Spleen (tissue), 11 donors: Measurements from ENCODE around the gene PLCH2. TPM values are rescaled to one million over a fixed set of nuclear protein-coding genes. Genes with fewer than 3 reads are reported as not detected.

Experiments used
- DNase-seq: peaks from one replicate; pipeline ENCODE4 v3.0.0-alpha.2; 2020
- H3K27ac ChIP-seq, 8 donors: fragments of 200-600 bp; sonication (generic) in 7 of 8; 1 replicate in 4 of 8; 2 replicates in 4 of 8; pipeline versions ENCODE4 v1.5.0 to v1.8.0; 2016 to 2021; ENCODE audit warnings: inconsistent platforms in 4 of 8, mild to moderate bottlenecking in 4 of 8, moderate library complexity in 1 of 8
- H3K27me3 ChIP-seq, 7 donors: fragments of 200-600 bp; sonication (generic) in 6 of 7; replicated peaks in 1 of 7; 1 replicate in 4 of 7; 2 replicates in 3 of 7; pipeline versions ENCODE4 v1.5.0 to v1.8.0; 2016 to 2021; ENCODE audit warnings: inconsistent platforms in 3 of 7, mild to moderate bottlenecking in 1 of 7
- H3K36me3 ChIP-seq, 6 donors: fragments of 200-600 bp; sonication (generic) in 5 of 6; 1 replicate in 4 of 6; 2 replicates in 2 of 6; pipeline versions ENCODE4 v1.5.0 to v1.8.0; 2016 to 2021; ENCODE audit warnings: inconsistent platforms in 2 of 6
- H3K4me1 ChIP-seq, 6 donors: fragments of 200-600 bp; sonication (generic) in 5 of 6; 1 replicate in 3 of 6; 2 replicates in 3 of 6; pipeline versions ENCODE4 v1.5.0 to v1.8.0; 2016 to 2021; ENCODE audit warnings: inconsistent platforms in 3 of 6
- H3K4me3 ChIP-seq, 8 donors: fragments of 200-600 bp; sonication (generic) in 7 of 8; 1 replicate in 4 of 8; 2 replicates in 4 of 8; pipeline versions ENCODE4 v1.5.0 to v1.8.0; 2016 to 2021; ENCODE audit warnings: inconsistent platforms in 4 of 8, mild to moderate bottlenecking in 4 of 8, moderate library complexity in 2 of 8
- H3K9me3 ChIP-seq, 8 donors: fragments of 200-600 bp; sonication (generic) in 7 of 8; 1 replicate in 4 of 8; 2 replicates in 4 of 8; pipeline versions ENCODE4 v1.5.0 to v1.8.0; 2016 to 2021; ENCODE audit warnings: inconsistent platforms in 4 of 8
- POLR2A ChIP-seq, 3 donors: fragments of 450-650 bp; IDR thresholded peaks; one replicate each; pipeline ENCODE4 v1.5.1; 2017; ENCODE audit warnings: antibody characterized with exemption in 3 of 3, mild to moderate bottlenecking in 1 of 3
- POLR2AphosphoS5 ChIP-seq, 3 donors: sonication (generic); formaldehyde crosslinking; IDR thresholded peaks; one replicate each; pipeline ENCODE4 v1.5.1; 2017; ENCODE audit warnings: antibody characterized with exemption in 3 of 3
- WGBS, 5 donors: extraction: QIAGEN DNeasy Blood & Tissue Kit in 3 of 5; methylation state at CpG; one replicate each; pipeline versions ENCODE4 v1.1.5 to v1.1.7; 2013 to 2018; 5-methylcytosine and 5-hydroxymethylcytosine counted together
- intact Hi-C: fragments of 100-400 bp; cut with DNase I; formaldehyde crosslinking; loops from one replicate; pipeline ENCODE4 v1.15.0; 2023; ENCODE audit warnings: low total_unique reads
- polyA plus RNA-seq, 3 donors: library from polyadenylated mRNA; stranded (reverse); fragments of 200-250 nt; gene quantifications; one replicate each; pipeline ENCODE4 v1.2.1, GENCODE V29; 2013
- total RNA-seq, 7 donors: library from RNA; depleted of rRNA in 3 of 7; stranded (reverse); fragments of >200 nt in 3 of 7; fragmentation: NEBNext Ultra II Directional in 4 of 7; extraction: Animal tissue kit (Norgen Biotek cat#: 25700) in 4 of 7; gene quantifications; one replicate each; pipeline versions ENCODE4 v1.1.0 to v1.2.1, GENCODE V29; 2016 to 2021
- TF ChIP-seq, protein P1 (sequence below), 11 experiments: fragments of 200-600 bp in 7 of 11; fragments of 450-650 bp in 4 of 11; sonication (generic) in 4 of 11; IDR thresholded peaks in 8 of 11; conservative IDR thresholded peaks in 3 of 11; 1 replicate in 7 of 11; 2 replicates in 4 of 11; pipeline versions ENCODE4 v1.4.0 to v1.8.0; 2016 to 2021; ENCODE audit warnings: antibody characterized with exemption in 11 of 11, inconsistent platforms in 4 of 11, mild to moderate bottlenecking in 1 of 11
- donor health status: healthy with polysubstance abuse.
- donor health status: DM: no; HTN: no; CAD: no; lungs with moderate emphysema.
- donor health status: DM: no; HTN: no; CAD: no.
- donor health status: Bipolar disorder and iron deficiency.
- donor health status: healthy.
- donor health status: DM: no; HTN: no; CAD: no.
- donor health status: DM: yes; HTN: yes; CAD: no.

Gene PLCH2
- total and polyA plus RNA-seq, 10 donors = 2.2 to 21.0 (median 8.9) TPM

DNA sequence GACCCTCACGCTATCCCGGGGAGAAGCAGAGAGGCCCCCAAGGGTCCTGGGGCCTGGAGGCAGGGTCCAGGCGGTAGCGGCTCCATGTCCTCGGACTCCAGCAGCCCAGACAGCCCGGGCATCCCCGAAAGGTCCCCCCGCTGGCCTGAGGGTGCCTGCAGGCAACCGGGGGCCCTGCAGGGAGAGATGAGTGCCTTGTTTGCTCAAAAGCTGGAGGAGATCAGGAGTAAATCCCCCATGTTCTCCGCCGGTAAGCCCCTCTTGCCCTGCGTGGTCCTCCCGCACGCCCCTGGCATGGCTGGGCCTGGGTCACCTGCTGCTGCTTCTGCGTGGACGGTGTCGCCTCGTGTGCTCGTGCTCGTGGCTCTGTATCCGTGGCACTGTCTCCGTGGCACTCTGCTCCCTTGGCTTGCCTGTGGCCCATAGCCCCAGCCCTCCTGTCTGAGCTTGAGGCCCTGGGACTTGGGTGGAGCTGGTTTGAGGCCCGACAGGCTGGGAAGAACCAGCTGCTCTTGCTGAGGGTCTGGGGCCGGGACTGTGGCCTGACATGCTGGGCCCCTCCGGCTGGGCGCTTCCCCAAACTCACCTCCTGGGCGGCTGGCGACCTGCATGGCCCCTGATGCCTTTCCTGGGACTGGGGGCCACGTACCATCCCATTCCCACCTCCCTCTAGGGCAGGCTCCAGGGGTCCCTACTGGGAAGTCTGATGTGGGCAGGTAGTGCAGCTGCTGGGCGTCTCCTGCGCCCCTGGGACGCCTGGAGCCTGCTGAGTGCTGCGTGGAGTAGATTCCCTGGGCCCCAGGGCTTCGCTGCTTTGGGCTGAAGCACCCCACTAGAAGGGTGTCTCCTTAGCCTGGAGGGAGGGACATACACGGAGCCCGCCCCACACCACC lies 26.8 kb downstream of the PLCH2 start:
- H3K9me3 ChIP-seq = no peaks in the 10 kb centered on the region
- TF ChIP-seq, protein P1, sequence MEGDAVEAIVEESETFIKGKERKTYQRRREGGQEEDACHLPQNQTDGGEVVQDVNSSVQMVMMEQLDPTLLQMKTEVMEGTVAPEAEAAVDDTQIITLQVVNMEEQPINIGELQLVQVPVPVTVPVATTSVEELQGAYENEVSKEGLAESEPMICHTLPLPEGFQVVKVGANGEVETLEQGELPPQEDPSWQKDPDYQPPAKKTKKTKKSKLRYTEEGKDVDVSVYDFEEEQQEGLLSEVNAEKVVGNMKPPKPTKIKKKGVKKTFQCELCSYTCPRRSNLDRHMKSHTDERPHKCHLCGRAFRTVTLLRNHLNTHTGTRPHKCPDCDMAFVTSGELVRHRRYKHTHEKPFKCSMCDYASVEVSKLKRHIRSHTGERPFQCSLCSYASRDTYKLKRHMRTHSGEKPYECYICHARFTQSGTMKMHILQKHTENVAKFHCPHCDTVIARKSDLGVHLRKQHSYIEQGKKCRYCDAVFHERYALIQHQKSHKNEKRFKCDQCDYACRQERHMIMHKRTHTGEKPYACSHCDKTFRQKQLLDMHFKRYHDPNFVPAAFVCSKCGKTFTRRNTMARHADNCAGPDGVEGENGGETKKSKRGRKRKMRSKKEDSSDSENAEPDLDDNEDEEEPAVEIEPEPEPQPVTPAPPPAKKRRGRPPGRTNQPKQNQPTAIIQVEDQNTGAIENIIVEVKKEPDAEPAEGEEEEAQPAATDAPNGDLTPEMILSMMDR (IDR thresholded peaks at IDR 0.05 in 8 of 11, conservative IDR thresholded peaks at IDR 0.05 in 3 of 11) = no peak
- peak; percentile 9 to 61 (median 34) for TF ChIP-seq POLR2AphosphoS5 (IDR thresholded peaks at IDR 0.05)
- whole genome bisulfite sequencing, 5 donors = 83 to 87% (median 83%) methylated on average over 23 to 36 of the region's 36 CpGs
- H3K36me3 ChIP-seq = peaks cover 0 to 11% (median 7%) of the 10 kb centered on the region in 6 donors
- peaks cover 0 to 43% (median 13%) of the 10 kb centered on the region in 7 donors for H3K27me3 ChIP-seq
- DNase-seq = no peak
- H3K4me3 ChIP-seq = no peak overlapping the region
- no peak overlapping the region for H3K27ac ChIP-seq
- intact Hi-C loops = no loop called here
- peaks cover 4 to 79% (median 41%) of the 10 kb centered on the region in 6 donors for H3K4me1 ChIP-seq

DNA sequence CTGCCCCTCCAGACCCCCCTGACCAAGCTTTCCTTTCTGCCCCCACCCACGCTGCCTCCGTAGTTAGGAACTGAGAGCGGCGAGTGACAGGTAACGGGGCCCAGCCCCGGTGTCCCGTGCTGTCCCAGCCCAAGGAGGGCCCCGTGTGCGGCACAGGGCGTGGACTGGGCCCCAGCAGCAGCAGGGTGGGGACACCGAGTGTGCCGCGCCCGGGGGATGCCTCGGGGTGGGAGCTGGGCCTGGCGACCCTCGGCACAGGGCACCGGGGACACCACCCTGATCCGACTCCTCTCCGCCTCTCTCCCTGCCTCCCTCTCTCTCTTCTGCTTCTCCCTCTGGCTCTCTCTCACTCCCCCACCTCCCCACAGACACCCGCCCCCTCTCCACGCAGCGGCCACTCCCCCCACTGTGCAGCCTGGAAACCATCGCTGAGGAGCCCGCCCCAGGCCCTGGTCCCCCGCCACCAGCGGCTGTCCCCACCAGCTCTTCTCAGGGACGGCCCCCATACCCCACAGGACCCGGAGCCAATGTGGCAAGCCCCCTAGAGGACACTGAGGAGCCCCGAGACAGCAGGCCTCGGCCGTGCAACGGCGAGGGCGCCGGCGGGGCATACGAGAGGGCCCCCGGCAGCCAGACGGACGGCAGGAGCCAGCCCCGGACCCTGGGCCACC lies 27.6 kb downstream of the PLCH2 start:
- Histone ChIP-seq H3K4me1 (peaks cover 4 to 73% (median 41%) of the 10 kb centered on the region in 6 donors), H3K9me3 (no peaks in the 10 kb centered on the region), H3K27me3 (peaks cover 0 to 43% (median 13%) of the 10 kb centered on the region in 7 donors), H3K27ac (no peak overlapping the region), H3K36me3 (peaks cover 0 to 19% (median 15%) of the 10 kb centered on the region in 6 donors), H3K4me3 (no peak overlapping the region)
- no peak for DNase-seq
- WGBS, 5 donors = 52 to 65% (median 60%) methylated on average over 26 to 42 of the region's 42 CpGs
- intact Hi-C loops = no loop called here
- TF ChIP-seq POLR2AphosphoS5 (IDR thresholded peaks at IDR 0.05) = no peak
- TF ChIP-seq POLR2A (IDR thresholded peaks at IDR 0.05) = no peak
- TF ChIP-seq, protein P1 (IDR thresholded peaks at IDR 0.05 in 8 of 11, conservative IDR thresholded peaks at IDR 0.05 in 3 of 11) = no peak

DNA sequence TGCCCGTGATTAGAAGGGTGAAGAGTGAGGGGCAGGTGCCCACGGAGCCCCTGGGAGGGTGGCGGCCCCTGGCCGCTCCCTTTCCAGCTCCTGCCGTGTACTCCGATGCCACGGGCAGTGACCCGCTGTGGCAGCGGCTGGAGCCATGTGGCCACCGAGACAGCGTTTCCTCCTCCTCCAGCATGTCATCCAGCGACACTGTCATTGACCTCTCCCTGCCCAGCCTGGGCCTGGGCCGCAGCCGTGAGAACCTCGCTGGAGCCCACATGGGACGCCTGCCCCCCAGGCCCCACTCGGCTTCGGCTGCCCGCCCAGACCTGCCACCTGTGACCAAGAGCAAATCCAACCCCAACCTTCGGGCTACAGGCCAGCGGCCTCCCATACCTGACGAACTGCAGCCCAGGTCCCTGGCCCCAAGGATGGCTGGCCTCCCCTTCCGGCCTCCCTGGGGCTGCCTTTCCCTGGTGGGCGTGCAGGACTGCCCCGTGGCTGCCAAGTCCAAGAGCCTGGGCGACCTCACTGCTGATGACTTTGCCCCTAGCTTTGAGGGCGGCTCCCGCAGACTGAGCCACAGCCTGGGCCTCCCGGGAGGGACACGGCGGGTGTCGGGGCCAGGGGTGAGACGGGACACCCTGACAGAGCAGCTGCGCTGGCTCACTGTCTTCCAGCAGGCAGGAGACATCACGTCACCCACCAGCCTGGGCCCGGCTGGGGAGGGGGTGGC lies 28.3 kb downstream of the PLCH2 start:
- 63 to 77% (median 70%) methylated on average over 18 to 36 of the region's 36 CpGs for WGBS, 5 donors
- no peak for DNase-seq
- Histone ChIP-seq H3K27me3 (peaks cover 0 to 43% (median 13%) of the 10 kb centered on the region in 7 donors), H3K4me3 (no peak overlapping the region), H3K4me1 (peaks cover 4 to 66% (median 34%) of the 10 kb centered on the region in 6 donors), H3K27ac (no peak overlapping the region), H3K9me3 (no peaks in the 10 kb centered on the region), H3K36me3 (peaks cover 0 to 26% (median 22%) of the 10 kb centered on the region in 6 donors)
- intact Hi-C loops = no loop called here
- TF ChIP-seq, protein P1 (IDR thresholded peaks at IDR 0.05 in 8 of 11, conservative IDR thresholded peaks at IDR 0.05 in 3 of 11) = no peak
- TF ChIP-seq POLR2AphosphoS5 (IDR thresholded peaks at IDR 0.05) (peak in 2 of 3 donors; percentile 35 to 66), POLR2A (IDR thresholded peaks at IDR 0.05) (no peak)
